SU-DHL-6 (cell line): Measurements from ENCODE around the gene PCSK2.

Source experiments
- H2AFZ ChIP-seq: fragments of 200-600 bp; sonication (generic); 2 replicates; pipeline ENCODE4 v1.6.1; 2014; ENCODE audit warnings: low read depth, mild to moderate bottlenecking, moderate library complexity, mixed read lengths, antibody characterized with exemption, low read length; ENCODE audit not compliant: severe bottlenecking
- H3F3A ChIP-seq: fragments of 200-600 bp; shearing (Covaris generic); 2 replicates; pipeline ENCODE4 v1.6.0; 2016; ENCODE audit warnings: antibody characterized with exemption, mild to moderate bottlenecking; ENCODE audit not compliant: insufficient read depth
- H3K27ac ChIP-seq: fragments of 200-600 bp; sonication (generic); 2 replicates; pipeline ENCODE4 v1.5.1; 2016; ENCODE audit warnings: low read depth, mild to moderate bottlenecking, low read length, moderate library complexity, mixed read lengths
- H3K27me3 ChIP-seq: fragments of 200-600 bp; sonication (generic), shearing (Covaris generic); 2 replicates; pipeline ENCODE4 v1.6.0; 2014; ENCODE audit warnings: mild to moderate bottlenecking, low read length
- H3K36me3 ChIP-seq: fragments of 200-600 bp; sonication (generic); 2 replicates; pipeline ENCODE4 v1.6.1; 2014; ENCODE audit warnings: mild to moderate bottlenecking, low read length, mixed read lengths
- H3K4me2 ChIP-seq: fragments of 300-600, 200-600 bp; shearing (Covaris generic), sonication (generic); 2 replicates; pipeline ENCODE4 v1.6.0; 2014; ENCODE audit warnings: low read length, low read depth, mild to moderate bottlenecking; ENCODE audit not compliant: poor library complexity, severe bottlenecking
- H3K4me3 ChIP-seq: fragments of 200-600 bp; sonication (generic); 2 replicates; pipeline ENCODE4 v1.5.1; 2014; ENCODE audit warnings: antibody characterized with exemption, low read length, mild to moderate bottlenecking, mixed read lengths; ENCODE audit not compliant: insufficient read depth, poor library complexity, severe bottlenecking
- H3K79me2 ChIP-seq: fragments of 200-600 bp; sonication (generic); 2 replicates; pipeline ENCODE4 v1.6.1; 2014; ENCODE audit warnings: mild to moderate bottlenecking, low read length, moderate library complexity; ENCODE audit not compliant: insufficient read depth
- H3K9ac ChIP-seq: fragments of 200-600 bp; sonication (generic); 2 replicates; pipeline ENCODE4 v1.7.0; 2014; ENCODE audit warnings: mild to moderate bottlenecking, low read length
- H3K9me2 ChIP-seq: fragments of 200-600 bp; sonication (generic); replicated peaks from 2 replicates; pipeline ENCODE4 v1.6.1; 2014; ENCODE audit warnings: low read length; ENCODE audit not compliant: insufficient read depth
- H3K9me3 ChIP-seq: fragments of 200-600 bp; sonication (generic); 2 replicates; pipeline ENCODE4 v1.6.1; 2014; ENCODE audit warnings: low read length, mixed read lengths; ENCODE audit not compliant: insufficient read depth
- H4K20me1 ChIP-seq: fragments of 200-600 bp; sonication (generic); 2 replicates; pipeline ENCODE4 v1.6.1; 2014; ENCODE audit warnings: low read depth, mild to moderate bottlenecking, antibody characterized with exemption, low read length, moderate library complexity, mixed read lengths
- CTCF ChIP-seq: fragments of 200-600 bp; sonication (generic); IDR thresholded peaks from one replicate; pipeline ENCODE4 v1.5.1; 2017; ENCODE audit warnings: antibody characterized with exemption, mild to moderate bottlenecking, low read length, moderate library complexity; ENCODE audit not compliant: insufficient read depth, poor library complexity, severe bottlenecking
- EZH2phosphoT487 ChIP-seq: fragments of 200-600 bp; sonication (generic), shearing (Covaris generic); conservative IDR thresholded peaks from 2 replicates; pipeline ENCODE4 v1.6.1; 2018; ENCODE audit warnings: mild to moderate bottlenecking, antibody characterized with exemption, low read length, moderate library complexity, mixed read lengths

PCSK2 gene

GRCh38 chr20:17466641-17467040 lies 239.8 kb downstream of the PCSK2 start:
- TF ChIP-seq EZH2phosphoT487 (no peak), CTCF (no peak)

DNA sequence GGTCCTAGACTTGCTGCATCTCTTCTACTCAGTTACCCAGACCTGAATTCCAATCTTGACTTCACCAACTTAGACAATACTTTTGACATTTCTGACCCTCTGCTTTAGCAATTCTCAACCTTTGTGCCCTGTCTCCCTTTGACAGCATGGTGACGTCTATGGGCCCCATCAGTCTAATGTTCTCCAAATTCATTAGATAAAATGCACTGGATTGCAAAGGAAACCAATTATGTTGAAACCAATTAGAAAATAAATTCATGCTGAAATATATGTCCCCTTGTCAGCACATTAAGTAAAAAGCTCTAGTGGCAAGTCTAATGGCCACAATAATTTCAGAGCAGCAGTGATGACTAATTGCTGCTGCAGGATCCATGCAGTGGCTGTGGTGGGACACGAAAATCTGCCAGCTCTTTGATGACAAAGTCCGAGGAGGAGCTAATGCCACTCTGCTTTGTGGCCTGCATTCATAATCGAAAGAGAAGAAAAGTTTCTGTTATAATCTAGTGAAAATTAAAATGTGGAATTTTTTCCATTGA lies 240.3 kb downstream of the PCSK2 start:
- no peak for TF ChIP-seq EZH2phosphoT487
- no peak overlapping the region for H2AFZ ChIP-seq
- no peaks in the 10 kb centered on the region for H3K27me3 ChIP-seq
- no peak overlapping the region for H3K4me3 ChIP-seq
- H3K36me3 ChIP-seq: no peaks in the 10 kb centered on the region
- no peak overlapping the region for H3K9ac ChIP-seq
- H3K4me2 ChIP-seq: no peak overlapping the region
- no peak overlapping the region for H3K27ac ChIP-seq
- no peaks in the 10 kb centered on the region for H3K79me2 ChIP-seq
- H3K9me3 ChIP-seq: no peaks in the 10 kb centered on the region
- no peaks in the 10 kb centered on the region for H3K9me2 ChIP-seq
- no peaks in the 10 kb centered on the region for H4K20me1 ChIP-seq
- H3F3A ChIP-seq: no peaks in the 10 kb centered on the region

More at GRCh38 chr20:17466641-17467040, 239.8 kb downstream of the PCSK2 start:
- Histone ChIP-seq H3K27ac (no peak overlapping the region), H3K79me2 (no peaks in the 10 kb centered on the region), H3K9ac (no peak overlapping the region), H3K36me3 (no peaks in the 10 kb centered on the region), H3K9me3 (no peaks in the 10 kb centered on the region), H3K27me3 (no peaks in the 10 kb centered on the region), H2AFZ (no peak overlapping the region), H3K9me2 (no peaks in the 10 kb centered on the region), H3K4me3 (no peak overlapping the region), H3F3A (no peaks in the 10 kb centered on the region), H3K4me2 (no peak overlapping the region), H4K20me1 (no peaks in the 10 kb centered on the region)

GRCh38 chr20:17468073-17468840 lies 241.4 kb downstream of the PCSK2 start:
- Histone ChIP-seq H3K36me3 (no peaks in the 10 kb centered on the region), H3K9me2 (no peaks in the 10 kb centered on the region)

More at GRCh38 chr20:17468073-17468840, 241.4 kb downstream of the PCSK2 start:
- Histone ChIP-seq H3K9me3 (no peaks in the 10 kb centered on the region), H4K20me1 (no peaks in the 10 kb centered on the region), H3K27ac (no peak overlapping the region), H3K79me2 (no peaks in the 10 kb centered on the region), H3K9ac (no peak overlapping the region), H3K27me3 (no peaks in the 10 kb centered on the region), H3K4me3 (no peak overlapping the region), H3F3A (no peaks in the 10 kb centered on the region), H2AFZ (no peak overlapping the region), H3K4me2 (no peak overlapping the region)
- no peak for TF ChIP-seq CTCF
- TF ChIP-seq EZH2phosphoT487: no peak
